Muscle of leg (tissue), 11 donors: ENCODE results near the gene PHKB. TPM values are rescaled to one million over a fixed set of nuclear protein-coding genes. Genes with fewer than 3 reads are reported as not detected.

Source experiments
- DNase-seq: peaks from one replicate; pipeline ENCODE4 v3.0.0; 2013
- H3K27ac ChIP-seq: one replicate; pipeline ENCODE4 v1.5.1; 2013; ENCODE audit warnings: mild to moderate bottlenecking, low read length, control low read depth
- H3K27me3 ChIP-seq: one replicate; pipeline ENCODE4 v1.6.1; 2013; ENCODE audit warnings: low read length; ENCODE audit not compliant: control insufficient read depth, insufficient read depth
- H3K36me3 ChIP-seq: one replicate; pipeline ENCODE4 v1.6.1; 2013; ENCODE audit warnings: low read length; ENCODE audit not compliant: control insufficient read depth, insufficient read depth
- H3K4me1 ChIP-seq: one replicate; pipeline ENCODE4 v1.6.1; 2013; ENCODE audit warnings: low read length; ENCODE audit not compliant: control insufficient read depth, insufficient read depth
- H3K4me3 ChIP-seq: one replicate; pipeline ENCODE4 v1.5.1; 2013; ENCODE audit warnings: low read length, control low read depth
- H3K9me3 ChIP-seq: replicated peaks from 2 replicates; pipeline ENCODE4 v1.6.1; 2013; ENCODE audit warnings: low read depth, low read length; ENCODE audit not compliant: control insufficient read depth
- WGBS: methylation state at CpG from one replicate; pipeline ENCODE4 v1.1.5; 2013; ENCODE audit warnings: missing lambda C conversion rate; ENCODE audit not compliant: insufficient coverage; 5-methylcytosine and 5-hydroxymethylcytosine counted together
- polyA plus RNA-seq, 8 donors: library from polyadenylated mRNA; unstranded; fragments of 120-200 nt; gene quantifications; one replicate each; pipeline versions ENCODE4 v1.2.1 to v1.2.3, GENCODE V29; 2013; ENCODE audit warnings: inconsistent platforms in 1 of 8, low replicate concordance in 1 of 8; ENCODE audit not compliant: insufficient read length in 8 of 8, insufficient read depth in 1 of 8
- total RNA-seq: library from RNA; stranded (reverse); fragments of 120-200 nt; gene quantifications from one replicate; pipeline ENCODE4 v1.2.4, GENCODE V29; 2013

Gene PHKB
- total and polyA plus RNA-seq, 9 donors = 41.7 to 57.8 (median 51.4) TPM

DNA sequence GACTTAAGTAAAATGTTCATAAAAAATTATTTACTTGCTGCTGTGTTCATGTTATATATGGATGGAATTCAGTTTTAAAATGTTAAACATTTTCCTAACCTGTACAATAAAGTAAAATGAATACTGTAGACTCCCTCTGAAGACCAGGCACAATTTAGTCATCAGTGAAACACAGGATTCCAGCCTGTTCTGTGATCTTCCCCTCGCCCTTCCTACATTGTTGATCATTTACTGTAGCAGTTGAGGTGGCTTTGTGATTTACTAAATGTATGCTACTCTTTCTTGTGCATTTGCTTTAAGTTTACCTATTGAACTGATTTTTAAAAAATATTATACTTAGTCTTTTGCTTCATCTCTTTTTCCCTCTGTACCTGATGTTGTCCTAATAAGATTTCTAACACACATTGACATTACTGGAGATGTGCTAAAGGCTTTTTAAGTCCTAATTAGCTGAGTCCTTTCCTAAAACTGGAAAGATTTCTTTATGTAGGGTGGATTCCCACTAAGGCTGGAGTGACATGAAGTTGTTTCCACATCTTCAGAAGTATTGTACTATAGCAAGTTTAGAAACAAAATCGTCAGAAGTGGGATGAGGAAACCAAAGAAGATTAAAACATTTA is 38.1 kb downstream of the PHKB start:
- Histone ChIP-seq H3K4me1 (no peaks in the 10 kb centered on the region), H3K9me3 (no peaks in the 10 kb centered on the region), H3K4me3 (no peak overlapping the region), H3K36me3 (peaks cover 15% of the 10 kb centered on the region), H3K27ac (no peak overlapping the region), H3K27me3 (no peaks in the 10 kb centered on the region)
- no peak for DNase-seq
- WGBS = 83% methylated on average over 1 of the region's 2 CpGs

DNA sequence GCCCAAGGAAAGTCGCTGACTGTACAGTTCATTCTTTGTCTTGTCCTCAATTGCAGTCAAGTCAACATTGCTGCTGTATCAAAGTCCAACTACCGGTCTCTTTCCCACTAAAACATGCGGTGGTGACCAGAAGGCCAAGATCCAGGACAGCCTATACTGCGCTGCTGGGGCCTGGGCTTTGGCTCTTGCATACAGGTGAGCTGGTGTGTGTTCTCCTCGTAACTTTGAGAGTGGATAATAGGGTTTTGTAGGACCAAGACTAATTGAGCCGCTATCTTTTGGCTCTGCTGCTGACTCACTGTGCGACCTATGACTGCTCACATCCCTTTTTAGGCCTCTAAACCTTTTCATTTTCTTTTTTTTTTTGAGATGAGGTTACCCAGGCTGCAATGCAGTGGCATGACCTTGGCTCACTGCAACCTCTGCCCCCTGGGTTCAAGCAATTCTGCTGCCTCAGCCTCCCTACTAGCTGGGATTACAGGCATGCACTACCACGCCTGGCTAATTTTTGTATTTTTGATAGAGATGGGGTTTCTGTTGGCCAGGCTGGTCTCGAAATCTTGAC is 38.7 kb downstream of the PHKB start:
- H3K36me3 ChIP-seq = peaks cover 20% of the 10 kb centered on the region
- DNase-seq = no peak
- 100% methylated on average over 6 of the region's 9 CpGs for WGBS
- H3K4me3 ChIP-seq = no peak overlapping the region
- no peak overlapping the region for H3K27ac ChIP-seq
- no peaks in the 10 kb centered on the region for H3K27me3 ChIP-seq
- no peaks in the 10 kb centered on the region for H3K4me1 ChIP-seq
- H3K9me3 ChIP-seq = no peaks in the 10 kb centered on the region

DNA sequence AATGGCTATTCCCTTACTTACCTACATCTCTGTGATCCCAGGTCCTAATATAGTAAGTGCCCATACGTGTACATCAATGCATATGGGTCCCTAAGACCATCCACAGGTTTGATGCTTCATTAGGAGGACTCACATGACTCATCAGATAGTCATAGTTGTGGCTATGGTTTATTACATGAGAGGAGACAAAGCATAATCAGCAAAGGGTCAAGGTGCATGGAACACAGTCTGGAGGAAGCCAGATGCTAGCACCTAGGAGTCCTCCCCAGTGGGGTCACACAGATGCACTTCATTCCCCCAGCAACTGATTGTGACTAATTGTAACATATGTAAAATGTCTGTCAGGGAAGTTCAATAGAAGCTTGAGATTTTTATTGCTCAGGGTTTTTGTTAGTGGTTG is 42.8 kb downstream of the PHKB start:
- no peaks in the 10 kb centered on the region for H3K4me1 ChIP-seq
- WGBS = no CpG with 5 or more reads among the region's 1 CpG
- DNase-seq = no peak
- no peaks in the 10 kb centered on the region for H3K9me3 ChIP-seq
- no peak overlapping the region for H3K4me3 ChIP-seq
- H3K27ac ChIP-seq = no peak overlapping the region
- peaks cover 21% of the 10 kb centered on the region for H3K36me3 ChIP-seq
- H3K27me3 ChIP-seq = no peaks in the 10 kb centered on the region

DNA sequence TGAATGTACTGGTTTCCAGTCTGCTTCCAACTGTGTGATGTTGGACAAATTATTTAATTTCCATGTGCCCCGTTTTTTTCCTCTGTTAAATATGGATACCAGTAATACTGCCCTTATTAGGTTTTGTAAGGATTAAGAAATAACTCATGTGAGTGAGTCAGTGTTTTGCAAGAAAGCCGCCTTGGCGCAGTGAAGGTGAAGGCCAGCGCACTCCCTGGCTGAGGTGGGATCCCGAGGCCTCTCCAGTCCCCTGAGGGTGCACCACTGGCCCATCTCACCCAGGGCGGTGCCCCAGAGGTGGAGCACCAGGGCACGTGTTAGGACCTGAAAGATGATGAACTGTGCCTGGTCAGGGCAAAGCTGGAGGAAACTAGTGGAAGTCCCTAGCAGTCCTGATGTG is 43.5 kb downstream of the PHKB start:
- H3K4me3 ChIP-seq = no peak overlapping the region
- no peaks in the 10 kb centered on the region for H3K27me3 ChIP-seq
- no peaks in the 10 kb centered on the region for H3K4me1 ChIP-seq
- H3K9me3 ChIP-seq = no peaks in the 10 kb centered on the region
- H3K36me3 ChIP-seq = peaks cover 20% of the 10 kb centered on the region
- DNase-seq = no peak
- no peak overlapping the region for H3K27ac ChIP-seq
- 95% methylated on average over 6 of the region's 7 CpGs for WGBS

- WGBS = no CpG with 5 or more reads among the region's 2 CpGs
- Histone ChIP-seq H3K4me3 (no peak overlapping the region), H3K27ac (no peak overlapping the region), H3K27me3 (no peaks in the 10 kb centered on the region), H3K4me1 (no peaks in the 10 kb centered on the region), H3K9me3 (no peaks in the 10 kb centered on the region), H3K36me3 (peaks cover 25% of the 10 kb centered on the region)
- no peak for DNase-seq
Measured at GRCh38 chr16:47506800-47507199, 45.7 kb downstream of the PHKB start.

- no peak for DNase-seq
- no peaks in the 10 kb centered on the region for H3K9me3 ChIP-seq
- no peak overlapping the region for H3K4me3 ChIP-seq
- H3K27me3 ChIP-seq = no peaks in the 10 kb centered on the region
- H3K4me1 ChIP-seq = no peaks in the 10 kb centered on the region
- no peak overlapping the region for H3K27ac ChIP-seq
- no CpG with 5 or more reads among the region's 1 CpG for WGBS
- H3K36me3 ChIP-seq = peaks cover 29% of the 10 kb centered on the region
Measured at GRCh38 chr16:47507701-47508100, 46.6 kb downstream of the PHKB start.

DNA sequence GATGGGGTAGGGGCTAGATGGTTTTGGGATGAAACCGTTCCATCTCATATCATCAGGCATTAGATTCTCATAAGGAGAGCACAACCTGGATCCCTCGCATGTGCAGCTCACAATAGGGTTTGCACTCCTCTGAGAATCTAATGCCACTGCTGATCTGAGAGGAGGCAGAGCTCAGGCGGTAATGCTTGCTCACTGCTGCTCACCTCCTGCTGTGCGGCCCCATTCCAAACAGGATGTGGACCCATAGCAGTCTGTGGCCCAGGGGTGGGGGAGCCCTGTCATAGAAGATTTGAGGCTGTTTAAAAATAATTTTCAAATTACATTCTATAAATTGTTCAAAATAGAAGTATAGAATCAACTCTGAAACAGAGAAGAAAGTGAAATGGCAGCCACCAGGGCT is 50.8 kb downstream of the PHKB start:
- H3K4me3 ChIP-seq = no peak overlapping the region

GRCh38 chr16:47519037-47519436 is 57.9 kb downstream of the PHKB start:
- Histone ChIP-seq H3K4me1 (no peaks in the 10 kb centered on the region), H3K27ac (no peak overlapping the region), H3K36me3 (peaks cover 9% of the 10 kb centered on the region), H3K9me3 (no peaks in the 10 kb centered on the region), H3K27me3 (no peaks in the 10 kb centered on the region), H3K4me3 (no peak overlapping the region)
- DNase-seq = no peak

More for the DNA sequence above, 50.8 kb downstream of the PHKB start:
- Histone ChIP-seq H3K36me3 (peaks cover 21% of the 10 kb centered on the region), H3K4me1 (no peaks in the 10 kb centered on the region), H3K9me3 (no peaks in the 10 kb centered on the region), H3K27me3 (no peaks in the 10 kb centered on the region), H3K27ac (no peak overlapping the region)
- WGBS = 100% methylated on average over 2 of the region's 4 CpGs
- no peak for DNase-seq

- WGBS = no CpG with 5 or more reads among the region's 3 CpGs
- H3K4me3 ChIP-seq = no peak overlapping the region
- DNase-seq = peak; percentile 50
- peaks cover 4% of the 10 kb centered on the region for H3K36me3 ChIP-seq
- H3K4me1 ChIP-seq = no peaks in the 10 kb centered on the region
- no peak overlapping the region for H3K27ac ChIP-seq
- H3K27me3 ChIP-seq = no peaks in the 10 kb centered on the region
- no peaks in the 10 kb centered on the region for H3K9me3 ChIP-seq
Measured at GRCh38 chr16:47519546-47519945, 58.4 kb downstream of the PHKB start.

DNA sequence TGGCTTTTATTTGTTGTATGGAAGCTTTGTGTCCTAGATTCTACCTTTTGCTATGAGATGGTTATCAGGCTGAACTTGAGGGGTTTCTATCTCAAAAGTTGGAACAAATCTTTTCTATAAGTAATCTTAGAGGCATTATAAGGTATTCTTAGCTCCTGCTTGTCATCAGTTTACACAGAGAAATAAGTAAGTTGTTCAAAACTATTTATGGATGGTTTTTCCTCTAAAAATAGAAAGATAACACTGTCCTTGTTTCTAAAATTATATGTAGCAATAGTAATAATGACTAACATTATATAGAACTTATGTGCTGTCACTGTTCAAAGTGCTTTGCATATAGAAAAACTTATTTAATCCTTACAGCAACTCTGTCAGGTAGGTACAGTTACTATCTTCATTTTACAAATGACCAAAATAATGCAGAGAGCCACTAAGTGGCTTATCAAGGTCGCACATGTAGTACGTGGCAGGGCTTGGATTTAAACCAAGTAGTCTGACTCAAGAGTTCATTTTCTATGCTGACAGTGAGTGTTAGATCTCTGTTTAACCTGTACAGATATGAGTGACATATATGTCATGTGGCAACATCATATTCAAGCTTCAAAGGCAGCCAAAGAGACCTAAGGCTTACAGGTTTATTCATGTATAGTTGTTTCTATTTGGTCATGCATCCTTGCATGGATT is 59.0 kb downstream of the PHKB start:
- WGBS = no CpG with 5 or more reads among the region's 2 CpGs
- Histone ChIP-seq H3K36me3 (peaks cover 3% of the 10 kb centered on the region), H3K9me3 (no peaks in the 10 kb centered on the region), H3K4me3 (no peak overlapping the region), H3K27me3 (no peaks in the 10 kb centered on the region), H3K4me1 (no peaks in the 10 kb centered on the region), H3K27ac (no peak overlapping the region)
- DNase-seq = no peak
